GM23338 (cell line): ENCODE measurements around the gene RABGAP1L. TPM values are rescaled to one million over a fixed set of nuclear protein-coding genes. Genes with fewer than 3 reads are reported as not detected.
A peak's percentile ranks its signal among the peaks of the same experiment; 100 is the strongest.

Experiments
- ATAC-seq: fragments of 200-7000 bp; cut with Tn5 transposase; 3 replicates; pipeline ENCODE4 v1.9.1; 2020
- DNase-seq: peaks from one replicate; pipeline ENCODE4 v3.0.0-alpha.2; 2015; ENCODE audit warnings: low spot score
- H2AFZ ChIP-seq: fragments of 200-600 bp; sonication (generic); 2 replicates; pipeline ENCODE4 v1.8.0; 2016; ENCODE audit warnings: antibody characterized with exemption, mild to moderate bottlenecking, moderate library complexity
- H3F3A ChIP-seq: fragments of 200-600 bp; sonication (generic); replicated peaks from 2 replicates; pipeline ENCODE4 v1.8.0; 2017; ENCODE audit warnings: antibody characterized with exemption, mixed run types, low read depth
- H3K27ac ChIP-seq: fragments of 200-600 bp; sonication (generic); 2 replicates; pipeline ENCODE4 v1.6.1; 2016; ENCODE audit warnings: low read depth
- H3K27me3 ChIP-seq: fragments of 200-600 bp; sonication (generic); 2 replicates; pipeline ENCODE4 v1.8.0; 2016; ENCODE audit warnings: mild to moderate bottlenecking, mixed run types, moderate library complexity; ENCODE audit not compliant: insufficient read depth
- H3K36me3 ChIP-seq: fragments of 200-600 bp; sonication (generic); 2 replicates; pipeline ENCODE4 v1.8.0; 2016; ENCODE audit warnings: mild to moderate bottlenecking; ENCODE audit not compliant: insufficient read depth
- H3K4me1 ChIP-seq: fragments of 200-600 bp; sonication (generic); 2 replicates; pipeline ENCODE4 v1.8.0; 2016; ENCODE audit warnings: mild to moderate bottlenecking, moderate library complexity; ENCODE audit not compliant: insufficient read depth
- H3K4me2 ChIP-seq: fragments of 200-600 bp; sonication (generic); 2 replicates; pipeline ENCODE4 v1.7.1; 2017; ENCODE audit warnings: mixed run types
- H3K4me3 ChIP-seq: fragments of 200-600 bp; sonication (generic); 2 replicates; pipeline ENCODE4 v1.6.1; 2016; ENCODE audit warnings: mixed run types
- H3K79me2 ChIP-seq: fragments of 200-600 bp; sonication (generic); replicated peaks from 2 replicates; pipeline ENCODE4 v1.8.0; 2017; ENCODE audit warnings: mild to moderate bottlenecking; ENCODE audit not compliant: insufficient read depth
- H3K9me2 ChIP-seq: fragments of 200-600 bp; sonication (generic); 2 replicates; pipeline ENCODE4 v1.8.0; 2017; ENCODE audit not compliant: insufficient read depth
- H4K20me1 ChIP-seq: fragments of 200-600 bp; sonication (generic); replicated peaks from 2 replicates; pipeline ENCODE4 v1.8.0; 2017; ENCODE audit warnings: mild to moderate bottlenecking; ENCODE audit not compliant: insufficient read depth
- H3K27ac Mint-ChIP-seq: 2 replicates; pipeline ENCODE4 v1.8.0; 2020; ENCODE audit warnings: inconsistent platforms, mild to moderate bottlenecking, moderate library complexity, mixed read lengths
- H3K27me3 Mint-ChIP-seq: 3 replicates; pipeline ENCODE4 v1.8.0; 2022; ENCODE audit warnings: low read depth, mild to moderate bottlenecking, moderate library complexity, mixed read lengths, inconsistent platforms; ENCODE audit not compliant: insufficient read depth, poor library complexity
- H3K36me3 Mint-ChIP-seq: 3 replicates; pipeline ENCODE4 v1.8.0; 2021; ENCODE audit warnings: low read depth, mild to moderate bottlenecking, inconsistent platforms, moderate library complexity, mixed read lengths
- H3K4me1 Mint-ChIP-seq: 3 replicates; pipeline ENCODE4 v1.8.0; 2020; ENCODE audit warnings: mild to moderate bottlenecking, inconsistent platforms, mixed read lengths
- H3K4me3 Mint-ChIP-seq: 3 replicates; pipeline ENCODE4 v1.8.0; 2021; ENCODE audit warnings: moderate library complexity, mild to moderate bottlenecking, inconsistent platforms, mixed read lengths
- H3K9me3 Mint-ChIP-seq: 3 replicates; pipeline ENCODE4 v1.8.0; 2020; ENCODE audit warnings: moderate library complexity, mild to moderate bottlenecking, inconsistent platforms, mixed read lengths
- EZH2phosphoT487 ChIP-seq: fragments of 200-600 bp; sonication (generic); IDR thresholded peaks from one replicate; pipeline ENCODE4 v1.8.1; 2018; ENCODE audit warnings: antibody characterized with exemption; ENCODE audit not compliant: unreplicated experiment
- JUNB ChIP-seq: IDR thresholded peaks from one replicate; pipeline ENCODE4 v1.6.1; 2016; ENCODE audit warnings: antibody characterized with exemption; ENCODE audit not compliant: unreplicated experiment
- POLR2AphosphoS5 ChIP-seq: IDR thresholded peaks from 2 replicates; pipeline ENCODE4 v1.6.1; 2016; ENCODE audit warnings: antibody characterized with exemption, low read depth
- STAT1 ChIP-seq: IDR thresholded peaks from one replicate; pipeline ENCODE4 v1.6.1; 2016; ENCODE audit warnings: antibody characterized with exemption; ENCODE audit not compliant: unreplicated experiment
- ZNF114 ChIP-seq: fragments of 250-450 bp; sonication (Bioruptor Pico); IDR thresholded peaks from 2 replicates; pipeline ENCODE4 v1.5.0; 2020; ENCODE audit warnings: mild to moderate bottlenecking, moderate library complexity
- polyA plus RNA-seq: library from polyadenylated mRNA; unstranded; fragments of >200 nt; fragmentation: Nextera tagmentation; extraction: Ambion mirVana; gene quantifications from 2 replicates; pipeline ENCODE4 v1.2.1, GENCODE V29; 2016
- total RNA-seq: library from RNA; depleted of rRNA; stranded (reverse); fragments of >200 nt; shearing (Covaris generic); gene quantifications from 2 replicates; pipeline ENCODE4 v1.2.3, GENCODE V29; 2014
- TF ChIP-seq, protein P1 (sequence below): IDR thresholded peaks from one replicate; pipeline ENCODE4 v1.6.1; 2018; ENCODE audit warnings: antibody characterized with exemption; ENCODE audit not compliant: unreplicated experiment
- TF ChIP-seq, protein P2 (sequence below): IDR thresholded peaks from 2 replicates; pipeline ENCODE4 v1.6.1; 2016; ENCODE audit warnings: antibody characterized with exemption

The RABGAP1L gene
- total and polyA plus RNA-seq, 2 experiments from 2014 or later: 83.2 to 136 TPM

DNA sequence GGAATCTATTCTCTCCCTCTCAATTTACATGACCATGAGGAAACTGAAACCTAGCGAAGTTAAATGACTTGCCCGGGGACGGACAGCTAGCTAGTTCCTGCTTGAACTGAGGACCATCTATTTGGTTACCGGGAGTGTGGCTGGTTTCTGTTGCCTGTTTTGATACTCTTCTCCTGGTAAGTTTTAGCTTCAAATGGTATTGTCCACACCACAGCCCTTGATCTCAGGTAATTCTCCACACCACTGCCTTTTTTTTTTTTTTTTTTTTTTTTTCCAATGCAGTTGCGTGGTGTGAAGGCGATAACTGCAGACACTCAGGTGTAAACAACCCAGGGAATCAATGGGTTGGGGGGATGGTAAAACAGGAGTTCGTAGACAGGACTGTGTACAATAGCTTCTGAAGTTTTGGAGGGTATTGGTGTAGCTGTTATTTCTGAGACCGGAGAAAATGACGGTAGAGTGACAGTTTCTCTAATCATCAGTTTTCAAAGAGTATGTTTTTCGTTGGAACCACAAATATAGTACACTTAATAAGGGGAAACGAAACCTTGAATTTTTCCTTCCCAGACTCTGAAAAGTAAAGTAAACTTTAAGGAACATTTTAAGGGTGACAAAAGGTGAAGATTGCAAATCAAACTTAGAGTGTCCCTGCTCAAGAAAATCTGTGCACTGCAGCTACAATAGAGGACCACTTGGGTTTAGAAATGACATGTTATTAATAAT is 715.2 kb downstream of the RABGAP1L start:
- Mint-ChIP-seq H3K27me3 (peaks cover 12% of the 10 kb centered on the region), H3K4me3 (peak overlapping the region; percentile 92), H3K4me1 (peaks cover 45% of the 10 kb centered on the region), H3K27ac (peak overlapping the region; percentile 94), H3K9me3 (no peaks in the 10 kb centered on the region), H3K36me3 (peaks cover 32% of the 10 kb centered on the region)
- H2AFZ ChIP-seq: no peak overlapping the region
- H3K79me2 ChIP-seq: peaks cover 50% of the 10 kb centered on the region
- peak overlapping the region; percentile 63 for H3K4me3 ChIP-seq
- H3F3A ChIP-seq: no peaks in the 10 kb centered on the region
- DNase-seq (peak; percentile 90), ATAC-seq (peak; percentile 77)
- no peaks in the 10 kb centered on the region for H3K27me3 ChIP-seq
- H3K4me2 ChIP-seq: peak overlapping the region; percentile 79
- peak overlapping the region; percentile 94 for H3K27ac ChIP-seq
- H3K4me1 ChIP-seq: peaks cover 40% of the 10 kb centered on the region
- no peaks in the 10 kb centered on the region for H4K20me1 ChIP-seq
- TF ChIP-seq ZNF114 (CRISPR knock-in tag) (no peak), POLR2AphosphoS5 (peak; percentile 78)
- H3K9me2 ChIP-seq: no peaks in the 10 kb centered on the region
- peaks cover 4% of the 10 kb centered on the region; the same call in 1 of the 2 replicates for H3K36me3 ChIP-seq

DNA sequence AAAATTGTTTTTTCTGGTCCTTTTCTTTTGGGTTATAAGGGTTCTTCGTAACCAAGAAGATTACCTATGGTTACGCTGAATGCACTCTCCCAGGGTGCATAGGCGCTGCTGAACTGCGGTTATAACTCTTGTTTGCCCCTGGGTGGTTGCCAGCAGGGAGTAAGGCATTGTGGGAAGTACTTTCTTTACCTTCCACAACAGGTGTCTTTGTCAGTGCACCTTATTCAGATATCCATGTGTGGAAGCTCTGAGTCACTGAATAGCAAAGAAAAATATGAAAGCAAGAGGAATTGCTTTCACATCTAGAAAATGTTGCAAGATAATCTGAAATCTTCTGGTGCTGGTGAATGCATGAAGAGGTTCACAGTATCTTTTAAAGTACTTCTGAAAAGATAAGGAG is 716.0 kb downstream of the RABGAP1L start:
- DNase-seq: peak; percentile 64
- peak overlapping the region; percentile 79 for H3K4me2 ChIP-seq

DNA sequence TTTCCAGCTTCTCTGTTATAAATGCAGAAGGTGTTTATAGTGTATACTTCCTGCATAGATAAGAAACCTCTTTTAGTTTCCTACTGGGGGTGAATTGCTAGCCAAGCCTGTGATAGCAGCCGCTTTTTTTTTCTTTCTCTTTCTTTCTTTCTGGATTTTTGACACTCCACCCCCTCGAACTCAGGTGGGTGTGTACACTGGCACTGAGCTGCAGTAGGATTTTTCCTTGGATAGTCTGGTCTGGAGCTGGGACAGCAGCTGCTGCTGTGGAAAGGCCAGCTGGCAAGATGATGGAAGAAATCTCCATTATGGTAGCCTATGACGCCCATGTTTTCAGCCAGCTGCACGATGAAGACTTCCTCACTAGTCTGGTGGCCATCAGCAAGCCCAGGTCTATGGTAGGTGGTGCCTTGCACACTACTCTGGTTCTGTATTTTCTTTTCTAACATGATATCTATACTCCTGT is 717.9 kb downstream of the RABGAP1L start:
- ATAC-seq: no peak
- H3K4me3 Mint-ChIP-seq: peak overlapping the region; percentile 92
- H3K36me3 ChIP-seq: peaks cover 12% of the 10 kb centered on the region; the same call in 1 of the 2 replicates

More for the DNA sequence above, 716.0 kb downstream of the RABGAP1L start:
- Histone ChIP-seq H3K27ac (peak overlapping the region; percentile 94), H3K9me2 (no peaks in the 10 kb centered on the region), H3K4me1 (peaks cover 37% of the 10 kb centered on the region), H2AFZ (no peak overlapping the region), H4K20me1 (no peaks in the 10 kb centered on the region), H3K36me3 (peaks cover 7% of the 10 kb centered on the region; the same call in 1 of the 2 replicates), H3K79me2 (peaks cover 58% of the 10 kb centered on the region), H3F3A (no peaks in the 10 kb centered on the region), H3K4me3 (peak overlapping the region; percentile 63), H3K27me3 (no peaks in the 10 kb centered on the region)
- H3K4me3 Mint-ChIP-seq: peak overlapping the region; percentile 92
- peak; percentile 68 for ATAC-seq
- peak overlapping the region; percentile 93 for H3K27ac Mint-ChIP-seq
- H3K4me1 Mint-ChIP-seq: peaks cover 43% of the 10 kb centered on the region
- no peak for TF ChIP-seq ZNF114 (CRISPR knock-in tag)
- peak; percentile 65 for TF ChIP-seq POLR2AphosphoS5
- H3K36me3 Mint-ChIP-seq: peaks cover 37% of the 10 kb centered on the region
- H3K9me3 Mint-ChIP-seq: no peaks in the 10 kb centered on the region
- peaks cover 12% of the 10 kb centered on the region for H3K27me3 Mint-ChIP-seq

More for the DNA sequence above, 717.9 kb downstream of the RABGAP1L start:
- Histone ChIP-seq H3K4me2 (peak overlapping the region; percentile 79), H3K4me1 (peaks cover 29% of the 10 kb centered on the region), H4K20me1 (peaks cover 11% of the 10 kb centered on the region), H3F3A (0 out of 2 replicates have a peak, but pooled peaks cover 5% of the 10 kb centered on the region), H3K4me3 (peak overlapping the region; percentile 63), H3K27ac (no peak overlapping the region), H3K79me2 (peaks cover 78% of the 10 kb centered on the region), H3K27me3 (no peaks in the 10 kb centered on the region), H3K9me2 (no peaks in the 10 kb centered on the region), H2AFZ (no peak overlapping the region)
- H3K36me3 Mint-ChIP-seq: peaks cover 56% of the 10 kb centered on the region
- peaks cover 12% of the 10 kb centered on the region for H3K27me3 Mint-ChIP-seq
- no peak for DNase-seq
- no peaks in the 10 kb centered on the region for H3K9me3 Mint-ChIP-seq
- H3K27ac Mint-ChIP-seq: peak overlapping the region; percentile 95
- peaks cover 44% of the 10 kb centered on the region for H3K4me1 Mint-ChIP-seq
- TF ChIP-seq STAT1 (no peak), JUNB (no peak), EZH2phosphoT487 (no peak)
- TF ChIP-seq, protein P1, sequence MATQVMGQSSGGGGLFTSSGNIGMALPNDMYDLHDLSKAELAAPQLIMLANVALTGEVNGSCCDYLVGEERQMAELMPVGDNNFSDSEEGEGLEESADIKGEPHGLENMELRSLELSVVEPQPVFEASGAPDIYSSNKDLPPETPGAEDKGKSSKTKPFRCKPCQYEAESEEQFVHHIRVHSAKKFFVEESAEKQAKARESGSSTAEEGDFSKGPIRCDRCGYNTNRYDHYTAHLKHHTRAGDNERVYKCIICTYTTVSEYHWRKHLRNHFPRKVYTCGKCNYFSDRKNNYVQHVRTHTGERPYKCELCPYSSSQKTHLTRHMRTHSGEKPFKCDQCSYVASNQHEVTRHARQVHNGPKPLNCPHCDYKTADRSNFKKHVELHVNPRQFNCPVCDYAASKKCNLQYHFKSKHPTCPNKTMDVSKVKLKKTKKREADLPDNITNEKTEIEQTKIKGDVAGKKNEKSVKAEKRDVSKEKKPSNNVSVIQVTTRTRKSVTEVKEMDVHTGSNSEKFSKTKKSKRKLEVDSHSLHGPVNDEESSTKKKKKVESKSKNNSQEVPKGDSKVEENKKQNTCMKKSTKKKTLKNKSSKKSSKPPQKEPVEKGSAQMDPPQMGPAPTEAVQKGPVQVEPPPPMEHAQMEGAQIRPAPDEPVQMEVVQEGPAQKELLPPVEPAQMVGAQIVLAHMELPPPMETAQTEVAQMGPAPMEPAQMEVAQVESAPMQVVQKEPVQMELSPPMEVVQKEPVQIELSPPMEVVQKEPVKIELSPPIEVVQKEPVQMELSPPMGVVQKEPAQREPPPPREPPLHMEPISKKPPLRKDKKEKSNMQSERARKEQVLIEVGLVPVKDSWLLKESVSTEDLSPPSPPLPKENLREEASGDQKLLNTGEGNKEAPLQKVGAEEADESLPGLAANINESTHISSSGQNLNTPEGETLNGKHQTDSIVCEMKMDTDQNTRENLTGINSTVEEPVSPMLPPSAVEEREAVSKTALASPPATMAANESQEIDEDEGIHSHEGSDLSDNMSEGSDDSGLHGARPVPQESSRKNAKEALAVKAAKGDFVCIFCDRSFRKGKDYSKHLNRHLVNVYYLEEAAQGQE: no peak
- TF ChIP-seq, protein P2, sequence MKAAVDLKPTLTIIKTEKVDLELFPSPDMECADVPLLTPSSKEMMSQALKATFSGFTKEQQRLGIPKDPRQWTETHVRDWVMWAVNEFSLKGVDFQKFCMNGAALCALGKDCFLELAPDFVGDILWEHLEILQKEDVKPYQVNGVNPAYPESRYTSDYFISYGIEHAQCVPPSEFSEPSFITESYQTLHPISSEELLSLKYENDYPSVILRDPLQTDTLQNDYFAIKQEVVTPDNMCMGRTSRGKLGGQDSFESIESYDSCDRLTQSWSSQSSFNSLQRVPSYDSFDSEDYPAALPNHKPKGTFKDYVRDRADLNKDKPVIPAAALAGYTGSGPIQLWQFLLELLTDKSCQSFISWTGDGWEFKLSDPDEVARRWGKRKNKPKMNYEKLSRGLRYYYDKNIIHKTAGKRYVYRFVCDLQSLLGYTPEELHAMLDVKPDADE: no peak
